Measurements from ENCODE around the gene INSYN2B.
A peak's percentile ranks its signal among the peaks of the same experiment; 100 is the strongest.
"Not testable (repeated sequence)": the region's sequence is repeated elsewhere in the genome, so short reads cannot be mapped to it uniquely, and the experiment has no call there.

The INSYN2B gene

GRCh38 chr5:169838688-169839087 lies 141.6 kb downstream of the INSYN2B start:
- no peak overlapping the region for H3K4me3 ChIP-seq (ENCODE audit: low read depth, low read length)
- TF ChIP-seq MYC (IDR thresholded peaks at IDR 0.05; ENCODE audit: low read depth, low read length) (no peak), POLR2A (IDR thresholded peaks at IDR 0.05; ENCODE audit: extremely low read depth, insufficient read length) (no peak)
- TF ChIP-seq, protein P1, sequence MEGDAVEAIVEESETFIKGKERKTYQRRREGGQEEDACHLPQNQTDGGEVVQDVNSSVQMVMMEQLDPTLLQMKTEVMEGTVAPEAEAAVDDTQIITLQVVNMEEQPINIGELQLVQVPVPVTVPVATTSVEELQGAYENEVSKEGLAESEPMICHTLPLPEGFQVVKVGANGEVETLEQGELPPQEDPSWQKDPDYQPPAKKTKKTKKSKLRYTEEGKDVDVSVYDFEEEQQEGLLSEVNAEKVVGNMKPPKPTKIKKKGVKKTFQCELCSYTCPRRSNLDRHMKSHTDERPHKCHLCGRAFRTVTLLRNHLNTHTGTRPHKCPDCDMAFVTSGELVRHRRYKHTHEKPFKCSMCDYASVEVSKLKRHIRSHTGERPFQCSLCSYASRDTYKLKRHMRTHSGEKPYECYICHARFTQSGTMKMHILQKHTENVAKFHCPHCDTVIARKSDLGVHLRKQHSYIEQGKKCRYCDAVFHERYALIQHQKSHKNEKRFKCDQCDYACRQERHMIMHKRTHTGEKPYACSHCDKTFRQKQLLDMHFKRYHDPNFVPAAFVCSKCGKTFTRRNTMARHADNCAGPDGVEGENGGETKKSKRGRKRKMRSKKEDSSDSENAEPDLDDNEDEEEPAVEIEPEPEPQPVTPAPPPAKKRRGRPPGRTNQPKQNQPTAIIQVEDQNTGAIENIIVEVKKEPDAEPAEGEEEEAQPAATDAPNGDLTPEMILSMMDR (IDR thresholded peaks at IDR 0.05; ENCODE audit: low read depth, low read length) = no peak
- DNase-seq (ENCODE audit: low read depth) = no peak

DNA sequence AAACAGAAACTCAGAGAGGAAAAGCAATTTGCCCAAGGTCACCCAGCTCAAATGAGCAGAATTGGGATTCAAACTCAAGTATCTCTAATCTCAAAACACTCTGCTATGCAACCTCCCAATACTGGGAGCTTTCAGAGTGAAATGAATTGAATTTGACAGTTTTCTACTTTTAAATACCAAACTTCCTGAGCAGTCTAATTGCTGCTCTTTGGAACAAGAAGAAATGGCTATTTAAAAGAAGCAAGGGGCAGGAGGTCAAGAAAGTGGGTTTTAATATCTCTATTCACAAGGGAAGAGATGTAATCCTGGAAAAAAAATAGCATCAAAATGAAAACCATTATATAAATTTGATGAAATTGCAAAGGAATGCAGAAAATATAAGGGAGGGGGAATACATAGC lies 142.6 kb downstream of the INSYN2B start:
- no peak for DNase-seq (ENCODE audit: low read depth)
- TF ChIP-seq MAX (IDR thresholded peaks at IDR 0.05; ENCODE audit: low read depth, low read length) (no peak), POLR2A (IDR thresholded peaks at IDR 0.05; ENCODE audit: extremely low read depth, insufficient read length) (no peak), MYC (IDR thresholded peaks at IDR 0.05; ENCODE audit: low read depth, low read length) (no peak)
- no peak overlapping the region for H3K4me3 ChIP-seq (ENCODE audit: low read depth, low read length)

- TF ChIP-seq, protein P1 (IDR thresholded peaks at IDR 0.05; ENCODE audit: low read depth, low read length) = no peak
- TF ChIP-seq MYC (IDR thresholded peaks at IDR 0.05; ENCODE audit: low read depth, low read length) (no peak), POLR2A (IDR thresholded peaks at IDR 0.05; ENCODE audit: extremely low read depth, insufficient read length) (no peak)
- H3K4me3 ChIP-seq (ENCODE audit: low read depth, low read length) = no peak overlapping the region
- DNase-seq (ENCODE audit: low read depth) = no peak
Measured at GRCh38 chr5:169836835-169837536, 143.3 kb downstream of the INSYN2B start.

DNA sequence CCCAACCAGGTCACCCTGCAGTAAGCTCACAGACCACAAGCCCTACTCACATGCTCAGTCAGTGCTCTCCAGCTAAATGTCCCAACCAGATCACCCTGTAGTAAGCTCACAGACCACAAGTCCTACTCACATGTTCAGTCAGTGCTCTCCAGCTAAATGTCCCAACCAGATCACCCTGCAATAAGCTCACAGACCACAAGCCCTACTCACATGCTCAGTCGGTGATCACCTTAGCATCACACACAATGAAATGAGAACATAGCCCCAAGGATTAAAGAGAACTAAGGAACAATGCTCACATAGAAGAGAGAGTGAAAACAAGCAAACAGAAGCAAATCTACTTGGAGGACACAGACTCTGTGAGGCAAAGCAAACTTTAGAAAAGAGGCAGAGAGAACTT lies 145.8 kb downstream of the INSYN2B start:
- H3K4me3 ChIP-seq (ENCODE audit: low read depth, low read length) = not testable (repeated sequence)
- peak; percentile 80 for DNase-seq (ENCODE audit: low read depth)

DNA sequence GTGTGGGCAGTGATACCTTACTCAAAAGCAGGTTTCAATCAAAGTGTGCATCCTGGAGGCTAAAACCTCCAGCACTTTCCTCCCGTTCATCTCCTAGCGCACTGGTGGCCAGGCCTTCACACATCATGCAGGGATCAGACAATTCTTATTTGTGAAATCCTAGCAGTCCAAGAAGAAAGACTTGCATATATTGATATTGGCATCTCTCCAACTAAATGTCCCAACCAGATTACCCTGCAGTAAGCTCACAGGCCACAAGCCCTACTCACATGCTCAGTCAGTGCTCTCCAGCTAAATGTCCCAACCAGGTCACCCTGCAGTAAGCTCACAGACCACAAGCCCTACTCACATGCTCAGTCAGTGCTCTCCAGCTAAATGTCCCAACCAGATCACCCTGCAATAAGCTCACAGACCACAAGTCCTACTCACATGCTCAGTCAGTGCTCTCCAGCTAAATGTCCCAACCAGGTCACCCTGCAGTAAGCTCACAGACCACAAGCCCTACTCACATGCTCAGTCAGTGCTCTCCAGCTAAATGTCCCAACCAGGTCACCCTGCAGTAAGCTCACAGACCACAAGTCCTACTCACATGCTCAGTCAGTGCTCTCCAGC lies 146.5 kb downstream of the INSYN2B start:
- not testable (repeated sequence) for H3K4me3 ChIP-seq (ENCODE audit: low read depth, low read length)
- DNase-seq (ENCODE audit: low read depth) = peak; percentile 84

DNA sequence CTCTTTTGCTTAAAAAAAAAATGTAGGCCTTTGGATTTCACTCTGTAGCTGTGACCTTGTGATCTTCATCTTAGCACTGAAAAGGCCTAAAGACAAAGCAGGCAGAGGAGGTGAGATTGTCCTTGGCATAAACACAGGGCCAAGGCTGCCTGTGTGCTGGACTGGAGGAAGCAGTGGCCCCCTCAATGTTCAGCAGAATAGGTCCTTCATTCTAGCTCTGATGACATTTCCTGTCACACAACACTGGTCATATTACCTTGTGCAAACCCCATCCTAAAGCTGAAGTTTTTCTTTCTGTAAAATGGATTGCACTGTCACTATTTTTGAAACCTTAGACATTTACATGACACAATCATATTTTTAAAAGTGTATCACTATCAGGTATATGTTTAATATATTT lies 147.4 kb downstream of the INSYN2B start:
- DNase-seq (ENCODE audit: low read depth) = peak; percentile 57
- no peak overlapping the region for H3K4me3 ChIP-seq (ENCODE audit: low read depth, low read length)
- TF ChIP-seq MYC (IDR thresholded peaks at IDR 0.05; ENCODE audit: low read depth, low read length) = no peak
- TF ChIP-seq POLR2A (IDR thresholded peaks at IDR 0.05; ENCODE audit: extremely low read depth, insufficient read length) = no peak
- TF ChIP-seq, protein P1 (IDR thresholded peaks at IDR 0.05; ENCODE audit: low read depth, low read length) = no peak
- no peak for TF ChIP-seq MAX (IDR thresholded peaks at IDR 0.05; ENCODE audit: low read depth, low read length)

GRCh38 chr5:169832304-169832703 lies 148.0 kb downstream of the INSYN2B start:
- peak; percentile 37 for DNase-seq (ENCODE audit: low read depth)
- no peak overlapping the region for H3K4me3 ChIP-seq (ENCODE audit: low read depth, low read length)
- 0 out of 2 replicates have a peak, but pooled peaks have one; percentile 7 for TF ChIP-seq MAX (IDR thresholded peaks at IDR 0.05; ENCODE audit: low read depth, low read length)
- TF ChIP-seq, protein P1 (IDR thresholded peaks at IDR 0.05; ENCODE audit: low read depth, low read length) = no peak
